Parietal lobe (tissue), 2 donors: ENCODE results near the gene ARMS2. TPM values are rescaled to one million over a fixed set of nuclear protein-coding genes. Genes with fewer than 3 reads are reported as not detected.

Experiments
- small RNA-seq: library from RNA; depleted of rRNA; stranded (forward); fragments of <200 nt; gene quantifications from one replicate; pipeline ENCODE3, GENCODE V24; 2014; ENCODE audit warnings: low replicate concordance
- total RNA-seq: library from RNA; depleted of rRNA; stranded (reverse); fragments of >200 nt; gene quantifications from one replicate; pipeline ENCODE4 v1.2.3, GENCODE V29; 2014

The ARMS2 gene
- not detected for total RNA-seq

GRCh38 chr10:122454603-122455080 is at the start of gene ARMS2:
ARMS2 (plus strand) TSS chr10:122454653; CDS start chr10:122454728, 75 bp downstream.

GRCh38 chr10:122461367-122461728 is 6.9 kb downstream of the ARMS2 start, which contains the start of gene HTRA1:
HTRA1 (plus strand) TSS chr10:122461553; CDS start chr10:122461653, 100 bp downstream.

Small RNA genes within 50 kb of the gene (small RNA-seq; reads per million reads assigned to genes)
- gene MIR3941: not detected

Other genes with a start within 250 kb of the ARMS2 start
- gene BTBD16, start 183.4 kb upstream of the ARMS2 start, total RNA-seq: not detected
- gene PLEKHA1, start 79.9 kb upstream of the ARMS2 start, total RNA-seq: 47.6 TPM
- 50.1 TPM for gene HTRA1, start 6.9 kb downstream of the ARMS2 start, total RNA-seq
- gene DMBT1, start 106.1 kb downstream of the ARMS2 start, total RNA-seq: under 0.01 TPM
- not detected for gene C10orf120, start 245.2 kb downstream of the ARMS2 start, total RNA-seq